Spleen (tissue), 7 donors: Measurements from ENCODE around the gene ZNF397.

Experiments
- CTCF ChIP-seq, 11 experiments: fragments of 200-600 bp in 7 of 11; fragments of 450-650 bp in 4 of 11; sonication (generic) in 4 of 11; IDR thresholded peaks in 8 of 11; conservative IDR thresholded peaks in 3 of 11; 1 replicate in 7 of 11; 2 replicates in 4 of 11; pipeline versions ENCODE4 v1.4.0 to v1.8.0; 2016 to 2021; ENCODE audit warnings: antibody characterized with exemption in 11 of 11, inconsistent platforms in 4 of 11, mild to moderate bottlenecking in 1 of 11
- POLR2A ChIP-seq, 3 donors: fragments of 450-650 bp; IDR thresholded peaks; one replicate each; pipeline ENCODE4 v1.5.1; 2017; ENCODE audit warnings: antibody characterized with exemption in 3 of 3, mild to moderate bottlenecking in 1 of 3
- donor health status: DM: no; HTN: no; CAD: no; lungs with moderate emphysema.
- donor health status: DM: no; HTN: no; CAD: no.
- donor health status: DM: no; HTN: no; CAD: no.

DNA sequence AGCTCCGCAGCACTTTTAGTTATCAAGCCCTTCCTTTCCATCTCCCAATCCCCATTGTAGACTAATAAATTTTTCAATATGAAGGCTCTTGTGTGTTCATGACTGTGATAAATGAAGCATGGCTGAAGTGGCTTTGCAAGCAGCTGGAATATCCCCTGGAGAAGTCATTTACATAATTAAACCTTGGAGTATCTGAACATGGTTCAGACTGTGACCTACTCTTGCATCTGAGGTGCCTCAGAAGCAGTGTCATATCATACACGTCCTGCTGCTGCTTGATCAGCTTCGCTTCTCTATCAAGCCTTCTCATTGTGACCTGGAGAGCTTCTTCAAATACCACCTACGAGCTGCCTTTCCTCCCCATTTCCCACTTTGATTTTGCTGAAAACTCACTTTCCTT lies 48.4 kb upstream of the ZNF397 start:
- TF ChIP-seq POLR2A (IDR thresholded peaks at IDR 0.05) (no peak), CTCF (IDR thresholded peaks at IDR 0.05 in 8 of 11, conservative IDR thresholded peaks at IDR 0.05 in 3 of 11) (no peak)
